GM12872 (cell line): ENCODE results near the gene SMPD4.

ENCODE experiments used
- CTCF ChIP-seq: IDR thresholded peaks from 3 replicates; pipeline ENCODE4 v1.5.1; 2011; ENCODE audit warnings: low read depth, mild to moderate bottlenecking, low read length, moderate library complexity; ENCODE audit not compliant: insufficient read depth

The SMPD4 gene

GRCh38 chr2:130181325-130181879, at the start of gene SMPD4:
TSS of gene SMPD4 (minus strand) at chr2:130181602. CDS start at chr2:130176592, 5,010 bp downstream.
- TF ChIP-seq CTCF = no peak; the same call in 2 of the 3 replicates

DNA sequence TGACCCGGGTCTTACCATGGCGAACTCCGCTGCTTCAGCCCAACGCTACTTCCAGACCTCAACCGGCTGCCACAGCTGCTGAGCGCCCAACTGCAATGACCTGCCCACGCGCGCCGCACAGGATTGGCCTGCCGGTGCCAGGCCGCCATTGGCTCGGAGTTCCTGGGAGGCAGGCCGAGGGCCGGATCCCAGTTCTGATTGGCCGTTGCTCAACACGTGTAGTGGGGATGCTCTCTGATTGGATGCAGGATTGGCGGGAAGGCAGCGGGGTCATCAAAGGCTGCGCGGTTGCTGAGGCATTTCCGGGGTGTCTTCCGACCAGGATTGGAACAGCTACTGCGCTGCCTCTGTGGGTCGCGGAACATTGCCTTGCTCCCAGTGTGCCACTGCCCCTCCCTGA, 16.9 kb upstream of the SMPD4 start, which contains the start of gene TUBA3E:
Gene TUBA3E (minus strand): TSS at position 97 of the 400 bp plus-strand sequence. CDS start 79 bp downstream, at position 18.
- TF ChIP-seq CTCF = no peak

GRCh38 chr2:130190237-130190636, 8.8 kb upstream of the SMPD4 start:
- no peak for TF ChIP-seq CTCF

DNA sequence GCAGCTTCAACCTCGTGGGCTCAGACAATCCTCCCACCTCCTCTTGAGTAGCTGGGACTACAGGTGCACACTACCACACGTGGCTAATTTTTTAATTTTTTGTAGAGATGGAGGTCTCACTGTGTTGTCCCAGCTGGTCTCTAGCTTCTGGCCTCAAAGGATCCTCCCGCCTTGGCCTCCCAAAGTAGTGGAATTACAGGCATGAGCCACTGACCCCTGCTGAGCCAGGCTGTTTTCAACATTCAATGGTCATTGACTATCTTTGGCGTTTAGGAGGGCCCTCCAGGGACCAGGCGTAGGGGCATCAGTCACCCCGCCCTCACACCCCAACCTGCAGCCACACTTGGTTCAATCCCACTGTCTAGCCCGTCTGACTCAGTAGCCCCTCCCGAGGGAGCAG, 5.9 kb upstream of the SMPD4 start:
- no peak for TF ChIP-seq CTCF

DNA sequence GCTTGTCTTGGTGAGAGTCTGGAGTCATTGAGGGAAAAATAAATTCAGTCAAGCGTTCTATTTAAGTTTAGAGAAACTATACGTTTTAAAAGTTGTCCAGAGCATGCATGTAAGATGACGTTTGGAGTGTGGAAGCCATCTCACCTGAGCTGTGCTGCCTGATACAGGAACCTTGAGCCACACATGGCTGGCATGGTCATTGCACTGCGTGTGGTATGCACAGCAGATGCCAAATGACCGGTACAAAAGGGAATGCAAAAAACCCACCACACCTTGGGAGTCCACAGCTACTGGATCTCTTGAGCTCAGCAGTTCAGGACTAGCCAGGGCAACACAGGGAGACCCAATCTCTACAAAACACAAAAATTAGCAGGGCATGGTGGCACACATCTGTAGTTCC, 5.0 kb upstream of the SMPD4 start:
- no peak for TF ChIP-seq CTCF

GRCh38 chr2:130185896-130186295, 4.5 kb upstream of the SMPD4 start:
- no peak for TF ChIP-seq CTCF

GRCh38 chr2:130185436-130185835, 4.0 kb upstream of the SMPD4 start:
- no peak for TF ChIP-seq CTCF
